Activated naive CD8-positive, alpha-beta T cell treated with anti-CD3 and anti-CD28 coated beads, Interleukin-2, amount 50 U/mL, for 24 hours (primary cell): ENCODE data around the gene SLC37A1.
A peak's percentile ranks its signal among the peaks of the same experiment; 100 is the strongest.

ENCODE experiments used
- ATAC-seq: fragments of 150-1000 bp; cut with Tn5 transposase; one replicate; pipeline ENCODE4 v1.10.0; 2021
- DNase-seq: peaks from one replicate; pipeline ENCODE4 v3.0.0; 2021
- H3K27ac Mint-ChIP-seq: one replicate; pipeline ENCODE4 v1.8.0; 2021; ENCODE audit warnings: mild to moderate bottlenecking, mixed read lengths
- H3K27me3 Mint-ChIP-seq: one replicate; pipeline ENCODE4 v1.8.0; 2021; ENCODE audit warnings: mixed read lengths
- H3K36me3 Mint-ChIP-seq: one replicate; pipeline ENCODE4 v1.8.0; 2021; ENCODE audit warnings: low read depth, mixed read lengths
- H3K4me1 Mint-ChIP-seq: one replicate; pipeline ENCODE4 v1.8.0; 2021; ENCODE audit warnings: mixed read lengths
- H3K4me3 Mint-ChIP-seq: one replicate; pipeline ENCODE4 v1.8.0; 2021; ENCODE audit warnings: mild to moderate bottlenecking, moderate library complexity, mixed read lengths
- H3K9me3 Mint-ChIP-seq: one replicate; pipeline ENCODE4 v1.8.0; 2021; ENCODE audit warnings: mixed read lengths

The SLC37A1 gene

DNA sequence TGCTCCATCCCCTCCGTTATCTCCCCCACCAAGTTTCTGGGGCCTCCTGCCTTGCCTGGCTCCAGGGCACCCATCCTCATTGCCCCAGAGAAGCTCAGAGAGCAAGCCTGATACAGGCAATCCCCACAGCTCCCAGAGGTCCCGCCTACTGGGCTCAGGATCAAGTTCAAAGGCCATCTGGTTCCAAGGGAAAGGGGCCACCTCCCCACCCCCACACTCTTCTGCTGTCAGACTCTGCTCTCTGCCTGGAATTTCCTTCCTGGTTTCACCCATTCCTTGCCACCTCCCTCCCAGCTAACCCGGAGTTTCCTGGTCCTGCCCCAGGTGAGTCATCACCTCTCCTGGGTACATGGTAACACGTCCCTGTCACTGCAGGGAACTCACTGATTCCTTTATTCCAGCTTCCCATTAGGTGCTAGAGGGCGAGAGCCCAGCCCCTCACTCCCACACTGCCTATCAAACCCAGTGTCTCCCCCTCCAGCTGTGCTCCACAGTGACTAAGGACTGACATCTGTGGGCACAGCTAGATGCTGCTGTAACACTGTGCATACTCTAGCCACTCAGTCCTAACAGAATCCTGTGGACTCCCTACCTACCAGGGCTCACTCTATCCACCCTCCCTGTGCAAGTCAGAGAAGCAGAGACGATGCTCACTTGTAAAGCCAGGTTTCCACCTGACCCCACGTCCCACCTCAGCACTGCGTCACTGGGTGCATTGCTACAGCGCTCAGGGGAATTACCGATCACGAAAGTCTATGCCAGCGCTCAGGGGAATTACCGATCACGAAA lies 39.4 kb upstream of the SLC37A1 start:
- peaks cover 1% of the 10 kb centered on the region for H3K27me3 Mint-ChIP-seq
- H3K27ac Mint-ChIP-seq, result no peak overlapping the region
- DNase-seq (no peak), ATAC-seq (peak; percentile 24)
- no peaks in the 10 kb centered on the region for H3K9me3 Mint-ChIP-seq
- no peak overlapping the region for H3K4me3 Mint-ChIP-seq
- peaks cover 6% of the 10 kb centered on the region for H3K4me1 Mint-ChIP-seq
- H3K36me3 Mint-ChIP-seq, result no peaks in the 10 kb centered on the region

GRCh38 chr21:42475036-42475435 lies 38.6 kb upstream of the SLC37A1 start:
- H3K27ac Mint-ChIP-seq, result no peak overlapping the region
- ATAC-seq (no peak), DNase-seq (no peak)
- peaks cover 1% of the 10 kb centered on the region for H3K27me3 Mint-ChIP-seq
- no peaks in the 10 kb centered on the region for H3K9me3 Mint-ChIP-seq
- H3K4me3 Mint-ChIP-seq, result no peak overlapping the region
- H3K36me3 Mint-ChIP-seq, result no peaks in the 10 kb centered on the region
- H3K4me1 Mint-ChIP-seq, result peaks cover 6% of the 10 kb centered on the region

- no peak overlapping the region for H3K27ac Mint-ChIP-seq
- no peaks in the 10 kb centered on the region for H3K9me3 Mint-ChIP-seq
- H3K4me3 Mint-ChIP-seq, result no peak overlapping the region
- no peak for ATAC-seq
- H3K4me1 Mint-ChIP-seq, result peaks cover 6% of the 10 kb centered on the region
- DNase-seq, result no peak
- H3K36me3 Mint-ChIP-seq, result no peaks in the 10 kb centered on the region
- H3K27me3 Mint-ChIP-seq, result peaks cover 1% of the 10 kb centered on the region
Observed at GRCh38 chr21:42475526-42476387, 37.9 kb upstream of the SLC37A1 start.

- ATAC-seq, result no peak
- H3K9me3 Mint-ChIP-seq, result no peaks in the 10 kb centered on the region
- no peak overlapping the region for H3K27ac Mint-ChIP-seq
Observed at GRCh38 chr21:42476388-42477331, 37.0 kb upstream of the SLC37A1 start.

GRCh38 chr21:42478504-42478903 lies 35.1 kb upstream of the SLC37A1 start:
- Mint-ChIP-seq H3K27me3 (peaks cover 1% of the 10 kb centered on the region), H3K4me3 (no peak overlapping the region), H3K9me3 (no peaks in the 10 kb centered on the region), H3K4me1 (peaks cover 6% of the 10 kb centered on the region), H3K36me3 (no peaks in the 10 kb centered on the region), H3K27ac (no peak overlapping the region)
- ATAC-seq (no peak), DNase-seq (no peak)

More at GRCh38 chr21:42476388-42477331, 37.0 kb upstream of the SLC37A1 start:
- H3K27me3 Mint-ChIP-seq, result peaks cover 1% of the 10 kb centered on the region
- H3K36me3 Mint-ChIP-seq, result no peaks in the 10 kb centered on the region
- peaks cover 6% of the 10 kb centered on the region for H3K4me1 Mint-ChIP-seq
- DNase-seq, result no peak
- H3K4me3 Mint-ChIP-seq, result no peak overlapping the region

DNA sequence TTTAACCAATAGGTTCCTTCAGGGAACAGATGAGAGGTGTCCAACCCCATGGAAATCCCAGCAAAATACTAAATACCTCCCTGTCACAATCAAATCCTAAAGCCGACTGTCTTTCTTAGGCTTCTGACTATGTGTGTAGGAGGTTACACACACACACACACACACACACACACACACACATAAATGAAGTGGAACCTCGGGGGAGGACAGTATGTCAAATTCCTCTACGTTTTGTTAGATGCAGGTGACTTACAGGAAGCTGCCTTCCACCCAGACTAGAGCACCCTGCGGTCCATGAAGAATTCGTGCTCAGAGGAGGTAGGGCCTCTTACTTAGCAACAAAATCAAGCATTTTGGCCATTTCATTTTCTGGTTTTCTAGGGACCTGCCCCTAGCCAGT lies 34.1 kb upstream of the SLC37A1 start:
- ATAC-seq, result no peak
- H3K27ac Mint-ChIP-seq, result no peak overlapping the region
- DNase-seq, result no peak
- no peaks in the 10 kb centered on the region for H3K4me1 Mint-ChIP-seq
- no peak overlapping the region for H3K4me3 Mint-ChIP-seq
- no peaks in the 10 kb centered on the region for H3K27me3 Mint-ChIP-seq
- H3K9me3 Mint-ChIP-seq, result no peaks in the 10 kb centered on the region
- no peaks in the 10 kb centered on the region for H3K36me3 Mint-ChIP-seq

DNA sequence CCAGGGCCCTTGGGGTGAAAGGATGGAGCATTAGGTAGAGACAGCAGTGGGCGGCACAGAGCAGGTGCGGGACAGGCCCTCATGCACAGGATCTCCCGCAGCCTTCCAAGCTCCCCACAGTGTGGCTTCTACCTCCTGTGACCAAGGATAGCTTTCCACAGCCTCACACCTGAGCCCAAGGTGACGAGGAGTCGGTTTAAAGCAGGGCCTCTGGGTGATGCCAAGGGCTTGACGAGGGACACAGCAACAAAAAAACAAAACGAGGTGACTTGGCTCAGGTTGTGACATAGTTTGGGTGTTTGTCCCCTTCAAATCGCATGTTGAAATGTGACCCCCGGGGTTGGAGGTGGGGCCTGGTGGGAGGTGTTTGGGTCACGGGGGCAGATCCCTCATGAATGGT lies 32.9 kb upstream of the SLC37A1 start:
- H3K36me3 Mint-ChIP-seq, result no peaks in the 10 kb centered on the region
- no peak overlapping the region for H3K27ac Mint-ChIP-seq
- no peaks in the 10 kb centered on the region for H3K27me3 Mint-ChIP-seq
- no peak overlapping the region for H3K4me3 Mint-ChIP-seq
- H3K4me1 Mint-ChIP-seq, result no peaks in the 10 kb centered on the region
- DNase-seq (no peak), ATAC-seq (no peak)
- no peaks in the 10 kb centered on the region for H3K9me3 Mint-ChIP-seq

DNA sequence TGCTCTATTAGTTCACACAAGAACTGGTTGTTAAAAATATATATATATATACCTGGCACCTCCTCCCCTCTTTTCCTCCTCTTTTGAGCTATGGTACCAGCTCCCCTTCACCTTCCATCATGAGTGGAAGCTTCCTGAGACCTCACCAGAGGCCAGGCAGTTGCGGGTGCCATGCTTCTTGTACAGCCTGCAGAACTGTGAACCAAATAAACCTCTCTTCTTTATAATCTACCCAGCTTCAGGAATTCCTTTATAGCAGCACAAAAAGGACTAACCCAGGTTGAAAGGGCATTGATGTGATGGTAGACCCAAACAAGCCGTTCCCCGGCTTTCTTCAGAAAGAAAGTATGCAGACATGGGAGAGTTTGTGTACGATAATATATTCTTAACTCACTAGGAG lies 32.5 kb upstream of the SLC37A1 start:
- no peak overlapping the region for H3K27ac Mint-ChIP-seq

DNA sequence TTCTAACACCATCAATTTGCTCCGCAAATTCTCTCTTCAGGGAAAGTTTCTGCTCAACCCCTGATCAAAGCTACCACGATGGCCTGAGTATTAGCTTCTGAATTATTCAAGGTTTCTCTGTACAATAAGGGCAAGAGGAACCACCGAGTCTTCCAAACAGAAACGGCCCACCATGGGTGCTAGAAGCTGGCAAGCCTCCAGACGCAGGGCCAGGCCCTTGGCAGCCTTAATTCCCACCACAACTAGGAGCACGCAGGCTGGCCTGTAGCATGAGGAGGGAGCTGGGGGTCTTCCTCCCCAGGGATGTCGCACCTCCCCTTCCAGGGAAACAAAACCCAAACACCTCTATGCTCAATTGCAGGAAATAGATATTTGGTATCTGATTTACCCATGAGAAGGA lies 28.7 kb upstream of the SLC37A1 start:
- peaks cover 3% of the 10 kb centered on the region for H3K27me3 Mint-ChIP-seq
- H3K4me1 Mint-ChIP-seq, result no peaks in the 10 kb centered on the region
- DNase-seq, result no peak
- H3K27ac Mint-ChIP-seq, result no peak overlapping the region
- ATAC-seq, result no peak
- H3K36me3 Mint-ChIP-seq, result no peaks in the 10 kb centered on the region
- no peaks in the 10 kb centered on the region for H3K9me3 Mint-ChIP-seq
- no peak overlapping the region for H3K4me3 Mint-ChIP-seq

More for the DNA sequence above, 32.5 kb upstream of the SLC37A1 start:
- ATAC-seq (no peak), DNase-seq (no peak)
- H3K36me3 Mint-ChIP-seq, result no peaks in the 10 kb centered on the region
- H3K27me3 Mint-ChIP-seq, result no peaks in the 10 kb centered on the region
- no peaks in the 10 kb centered on the region for H3K9me3 Mint-ChIP-seq
- no peak overlapping the region for H3K4me3 Mint-ChIP-seq
- no peaks in the 10 kb centered on the region for H3K4me1 Mint-ChIP-seq

- ATAC-seq (no peak), DNase-seq (no peak)
- H3K4me1 Mint-ChIP-seq, result no peaks in the 10 kb centered on the region
- no peak overlapping the region for H3K4me3 Mint-ChIP-seq
- H3K9me3 Mint-ChIP-seq, result no peaks in the 10 kb centered on the region
- peaks cover 3% of the 10 kb centered on the region for H3K27me3 Mint-ChIP-seq
- no peaks in the 10 kb centered on the region for H3K36me3 Mint-ChIP-seq
- no peak overlapping the region for H3K27ac Mint-ChIP-seq
Observed at GRCh38 chr21:42486072-42486471, 27.6 kb upstream of the SLC37A1 start.

GRCh38 chr21:42486531-42486930 lies 27.1 kb upstream of the SLC37A1 start:
- Mint-ChIP-seq H3K4me3 (no peak overlapping the region), H3K27ac (no peak overlapping the region), H3K27me3 (peaks cover 3% of the 10 kb centered on the region), H3K9me3 (no peaks in the 10 kb centered on the region), H3K4me1 (no peaks in the 10 kb centered on the region), H3K36me3 (no peaks in the 10 kb centered on the region)
- DNase-seq (no peak), ATAC-seq (peak; percentile 40)

GRCh38 chr21:42489006-42489563 lies 24.6 kb upstream of the SLC37A1 start:
- Mint-ChIP-seq H3K9me3 (no peaks in the 10 kb centered on the region), H3K36me3 (no peaks in the 10 kb centered on the region), H3K4me1 (no peaks in the 10 kb centered on the region), H3K4me3 (no peak overlapping the region), H3K27me3 (peaks cover 3% of the 10 kb centered on the region), H3K27ac (no peak overlapping the region)
- no peak for ATAC-seq
- DNase-seq, result no peak

DNA sequence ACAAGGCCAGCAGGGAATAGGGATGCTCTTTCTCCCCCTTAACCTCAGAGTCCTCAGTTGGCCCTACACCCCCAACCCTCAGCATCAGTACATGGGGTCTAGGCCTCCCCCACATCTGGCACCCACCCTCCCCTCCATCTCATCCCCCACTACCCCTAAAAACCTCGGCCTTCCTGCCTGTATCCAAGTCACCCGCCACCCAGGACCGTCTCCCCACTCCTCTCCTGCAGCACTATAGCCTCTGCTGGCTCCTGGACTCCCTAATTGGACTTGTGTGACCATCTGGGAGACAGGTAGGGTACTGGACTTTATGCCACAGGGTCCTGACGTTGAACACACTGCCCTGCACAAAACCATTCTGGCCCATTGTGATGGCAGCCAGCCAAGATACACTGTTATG lies 23.7 kb upstream of the SLC37A1 start:
- H3K9me3 Mint-ChIP-seq, result no peaks in the 10 kb centered on the region
- H3K27ac Mint-ChIP-seq, result no peak overlapping the region
- no peak overlapping the region for H3K4me3 Mint-ChIP-seq
- no peaks in the 10 kb centered on the region for H3K4me1 Mint-ChIP-seq
- no peak for DNase-seq
- no peak for ATAC-seq
- peaks cover 3% of the 10 kb centered on the region for H3K27me3 Mint-ChIP-seq
- H3K36me3 Mint-ChIP-seq, result no peaks in the 10 kb centered on the region

- Mint-ChIP-seq H3K9me3 (no peaks in the 10 kb centered on the region), H3K4me3 (no peak overlapping the region), H3K27me3 (peaks cover 3% of the 10 kb centered on the region), H3K27ac (no peak overlapping the region), H3K4me1 (peaks cover 3% of the 10 kb centered on the region), H3K36me3 (no peaks in the 10 kb centered on the region)
- DNase-seq (no peak), ATAC-seq (no peak)
Observed at GRCh38 chr21:42490720-42491119, 22.9 kb upstream of the SLC37A1 start.
